OCI-LY1 (cell line): ENCODE results near the gene SLC2A10.

ENCODE experiments used
- H2AFZ ChIP-seq: fragments of 200-600 bp; sonication (generic), shearing (Covaris generic); 2 replicates; pipeline ENCODE4 v1.6.0; 2014; ENCODE audit warnings: antibody characterized with exemption, mild to moderate bottlenecking, low read length
- H3F3A ChIP-seq: fragments of 200-600 bp; sonication (generic), shearing (Covaris generic); 2 replicates; pipeline ENCODE4 v1.6.0; 2014; ENCODE audit warnings: mild to moderate bottlenecking, antibody characterized with exemption, low read length, moderate library complexity; ENCODE audit not compliant: insufficient read depth
- H3K27ac ChIP-seq: fragments of 200-600 bp; sonication (generic); 2 replicates; pipeline ENCODE4 v1.5.1; 2014; ENCODE audit warnings: low read length, mixed run types, mild to moderate bottlenecking, low read depth; ENCODE audit not compliant: poor library complexity, severe bottlenecking
- H3K27me3 ChIP-seq: fragments of 200-600 bp; sonication (generic); 2 replicates; pipeline ENCODE4 v1.6.0; 2014; ENCODE audit warnings: antibody characterized with exemption, mild to moderate bottlenecking, low read length, moderate library complexity; ENCODE audit not compliant: insufficient read depth
- H3K36me3 ChIP-seq: fragments of 200-600 bp; sonication (generic); 2 replicates; pipeline ENCODE4 v1.6.1; 2014; ENCODE audit warnings: mild to moderate bottlenecking, antibody characterized with exemption, low read length, moderate library complexity, mixed read lengths; ENCODE audit not compliant: insufficient read depth
- H3K4me1 ChIP-seq: fragments of 200-600 bp; sonication (generic); 2 replicates; pipeline ENCODE4 v1.5.1; 2014; ENCODE audit warnings: mild to moderate bottlenecking, low read length, moderate library complexity; ENCODE audit not compliant: insufficient read depth, severe bottlenecking
- H3K4me2 ChIP-seq: fragments of 200-600 bp; sonication (generic), shearing (Covaris generic); 2 replicates; pipeline ENCODE4 v1.6.1; 2014; ENCODE audit warnings: low read length
- H3K4me3 ChIP-seq: fragments of 200-600 bp; sonication (generic); 2 replicates; pipeline ENCODE4 v1.5.1; 2014; ENCODE audit warnings: low read length, low read depth, mild to moderate bottlenecking, mixed read lengths; ENCODE audit not compliant: poor library complexity, severe bottlenecking
- H3K79me2 ChIP-seq: fragments of 200-600 bp; shearing (Covaris generic); 2 replicates; pipeline ENCODE4 v1.6.1; 2016; ENCODE audit warnings: mixed run types, low read length, mixed read lengths; ENCODE audit not compliant: insufficient read depth
- H3K9ac ChIP-seq: fragments of 200-600 bp; sonication (generic), shearing (Covaris generic); 2 replicates; pipeline ENCODE4 v1.6.1; 2014; ENCODE audit warnings: mild to moderate bottlenecking, low read length, mixed read lengths
- H3K9me2 ChIP-seq: fragments of 200-600 bp; sonication (generic), shearing (Covaris generic); 2 replicates; pipeline ENCODE4 v1.6.1; 2014; ENCODE audit warnings: low read depth, mild to moderate bottlenecking, low read length, mixed read lengths
- H3K9me3 ChIP-seq: fragments of 200-600 bp; shearing (Covaris generic); 2 replicates; pipeline ENCODE4 v1.6.1; 2014; ENCODE audit warnings: low read length, mixed read lengths
- H4K20me1 ChIP-seq: fragments of 200-600 bp; sonication (generic), shearing (Covaris generic); 2 replicates; pipeline ENCODE4 v1.6.0; 2016; ENCODE audit warnings: mild to moderate bottlenecking, low read length; ENCODE audit not compliant: insufficient read depth
- EZH2 ChIP-seq: fragments of 200-600 bp; sonication (generic), shearing (Covaris generic); IDR thresholded peaks from 2 replicates; pipeline ENCODE4 v1.8.0; 2017; ENCODE audit warnings: borderline replicate concordance, mixed run types, mild to moderate bottlenecking, antibody characterized with exemption, low read length, moderate library complexity, mixed read lengths
- TF ChIP-seq, protein P1 (sequence below): fragments of 200-600 bp; sonication (generic), shearing (Covaris generic); IDR thresholded peaks from 2 replicates; pipeline ENCODE4 v1.5.1; 2017; ENCODE audit warnings: mild to moderate bottlenecking, antibody characterized with exemption, low read length, moderate library complexity, mixed read lengths

SLC2A10 gene

DNA sequence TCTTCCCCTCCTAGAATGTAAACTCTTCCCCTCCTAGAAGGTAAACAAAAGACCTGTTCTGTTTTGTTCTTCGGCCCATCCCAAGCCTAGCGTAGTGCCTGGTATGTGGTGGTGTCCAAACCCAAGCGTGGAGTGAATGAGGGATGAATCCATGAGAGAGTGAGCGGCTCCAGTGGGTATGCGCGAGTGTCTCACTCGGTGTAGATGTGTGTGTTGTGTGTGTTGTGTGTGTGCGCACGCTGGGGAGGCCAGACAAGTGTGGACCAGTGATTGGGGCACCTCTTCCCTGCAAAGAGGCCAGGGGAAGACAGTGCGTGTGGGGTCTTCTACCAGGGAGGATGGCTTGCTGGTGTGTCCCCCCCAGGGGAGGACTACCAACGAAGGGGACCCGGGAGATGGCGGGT lies 392 bp upstream of the SLC2A10 start:
- H3K4me2 ChIP-seq: no peak overlapping the region
- no peaks in the 10 kb centered on the region for H3K79me2 ChIP-seq
- no peaks in the 10 kb centered on the region; the same call in 1 of the 2 replicates for H3K36me3 ChIP-seq
- no peaks in the 10 kb centered on the region for H3K4me1 ChIP-seq
- H3K9ac ChIP-seq: no peak overlapping the region
- H3K9me2 ChIP-seq: no peaks in the 10 kb centered on the region
- peaks cover 5% of the 10 kb centered on the region; the same call in 1 of the 2 replicates for H3K9me3 ChIP-seq
- H2AFZ ChIP-seq: no peak overlapping the region
- H3K27me3 ChIP-seq: peaks cover 3% of the 10 kb centered on the region; the same call in 1 of the 2 replicates
- no peaks in the 10 kb centered on the region for H4K20me1 ChIP-seq
- no peak overlapping the region for H3K27ac ChIP-seq
- TF ChIP-seq EZH2: no peak
- no peak overlapping the region for H3K4me3 ChIP-seq
- H3F3A ChIP-seq: no peaks in the 10 kb centered on the region

- Histone ChIP-seq H3K27ac (no peak overlapping the region), H3F3A (no peaks in the 10 kb centered on the region), H3K9me2 (no peaks in the 10 kb centered on the region), H3K4me2 (no peak overlapping the region), H3K79me2 (no peaks in the 10 kb centered on the region), H3K27me3 (peaks cover 3% of the 10 kb centered on the region; the same call in 1 of the 2 replicates), H3K9me3 (peaks cover 5% of the 10 kb centered on the region; the same call in 1 of the 2 replicates), H3K4me1 (no peaks in the 10 kb centered on the region), H3K36me3 (no peaks in the 10 kb centered on the region; the same call in 1 of the 2 replicates), H3K9ac (no peak overlapping the region), H4K20me1 (no peaks in the 10 kb centered on the region), H2AFZ (no peak overlapping the region), H3K4me3 (no peak overlapping the region)
- no peak for TF ChIP-seq EZH2
- TF ChIP-seq, protein P1, sequence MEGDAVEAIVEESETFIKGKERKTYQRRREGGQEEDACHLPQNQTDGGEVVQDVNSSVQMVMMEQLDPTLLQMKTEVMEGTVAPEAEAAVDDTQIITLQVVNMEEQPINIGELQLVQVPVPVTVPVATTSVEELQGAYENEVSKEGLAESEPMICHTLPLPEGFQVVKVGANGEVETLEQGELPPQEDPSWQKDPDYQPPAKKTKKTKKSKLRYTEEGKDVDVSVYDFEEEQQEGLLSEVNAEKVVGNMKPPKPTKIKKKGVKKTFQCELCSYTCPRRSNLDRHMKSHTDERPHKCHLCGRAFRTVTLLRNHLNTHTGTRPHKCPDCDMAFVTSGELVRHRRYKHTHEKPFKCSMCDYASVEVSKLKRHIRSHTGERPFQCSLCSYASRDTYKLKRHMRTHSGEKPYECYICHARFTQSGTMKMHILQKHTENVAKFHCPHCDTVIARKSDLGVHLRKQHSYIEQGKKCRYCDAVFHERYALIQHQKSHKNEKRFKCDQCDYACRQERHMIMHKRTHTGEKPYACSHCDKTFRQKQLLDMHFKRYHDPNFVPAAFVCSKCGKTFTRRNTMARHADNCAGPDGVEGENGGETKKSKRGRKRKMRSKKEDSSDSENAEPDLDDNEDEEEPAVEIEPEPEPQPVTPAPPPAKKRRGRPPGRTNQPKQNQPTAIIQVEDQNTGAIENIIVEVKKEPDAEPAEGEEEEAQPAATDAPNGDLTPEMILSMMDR: no peak
Measured at GRCh38 chr20:46710153-46710913, 884 bp downstream of the SLC2A10 start.

GRCh38 chr20:46712056-46712636 lies 2.7 kb downstream of the SLC2A10 start:
- Histone ChIP-seq H3K4me1 (no peaks in the 10 kb centered on the region), H2AFZ (no peak overlapping the region), H3K9ac (no peak overlapping the region), H3K27me3 (no peaks in the 10 kb centered on the region; the same call in 1 of the 2 replicates), H3K9me3 (peaks cover 2% of the 10 kb centered on the region; the same call in 1 of the 2 replicates), H3K4me3 (no peak overlapping the region), H3K4me2 (no peak overlapping the region), H4K20me1 (no peaks in the 10 kb centered on the region), H3K36me3 (no peaks in the 10 kb centered on the region; the same call in 1 of the 2 replicates), H3K79me2 (no peaks in the 10 kb centered on the region), H3F3A (no peaks in the 10 kb centered on the region), H3K9me2 (no peaks in the 10 kb centered on the region), H3K27ac (no peak overlapping the region)
- TF ChIP-seq, protein P1: no peak
- no peak for TF ChIP-seq EZH2
